HEK293T (cell line): ENCODE results near the gene RBFOX2.

ENCODE experiments used
- CTCF ChIA-PET: fragments of 350-600 bp; formaldehyde crosslinking; extraction: SDS; loops from one replicate; lab custom pipeline; 2021; ENCODE audit warnings: antibody characterized with exemption, inconsistent platforms; lab: Yijun Ruan, JAX
- POLR2A ChIA-PET: fragments of 350-600 bp; formaldehyde crosslinking; extraction: SDS; loops from one replicate; lab custom pipeline; 2020; ENCODE audit warnings: antibody characterized with exemption, inconsistent platforms; lab: Yijun Ruan, JAX
- DNase-seq: peaks from one replicate; pipeline ENCODE4 v3.0.0; 2012; ENCODE audit warnings: mixed read lengths; ENCODE audit errors: extremely low spot score
- ARNT ChIP-seq: fragments of 450-650 bp; IDR thresholded peaks from 2 replicates; pipeline ENCODE4 v1.6.1; 2017; ENCODE audit warnings: mild to moderate bottlenecking
- BHLHE40 ChIP-seq: fragments of 450-650 bp; IDR thresholded peaks from 2 replicates; pipeline ENCODE4 v1.6.1; 2016; ENCODE audit warnings: mild to moderate bottlenecking, moderate library complexity, borderline replicate concordance
- CTBP1 ChIP-seq: fragments of 450-650 bp; IDR thresholded peaks from 2 replicates; pipeline ENCODE4 v1.6.1; 2016; ENCODE audit warnings: borderline replicate concordance
- ELF4 ChIP-seq: fragments of 450-650 bp; IDR thresholded peaks from 2 replicates; pipeline ENCODE4 v1.6.1; 2017; ENCODE audit warnings: antibody characterized with exemption
- FOXA1 ChIP-seq: fragments of 450-650 bp; IDR thresholded peaks from 2 replicates; pipeline ENCODE4 v1.6.1; 2016; ENCODE audit warnings: mild to moderate bottlenecking
- FOXK2 ChIP-seq: fragments of 450-650 bp; IDR thresholded peaks from 2 replicates; pipeline ENCODE4 v1.6.1; 2016; ENCODE audit warnings: mild to moderate bottlenecking
- FOXM1 ChIP-seq: fragments of 450-650 bp; IDR thresholded peaks from 2 replicates; pipeline ENCODE4 v1.6.1; 2017; ENCODE audit warnings: mild to moderate bottlenecking, borderline replicate concordance
- HDGF ChIP-seq: fragments of 450-650 bp; IDR thresholded peaks from 2 replicates; pipeline ENCODE4 v1.6.1; 2017; ENCODE audit warnings: antibody characterized with exemption, borderline replicate concordance
- L3MBTL2 ChIP-seq: fragments of 450-650 bp; conservative IDR thresholded peaks from 2 replicates; pipeline ENCODE4 v1.6.1; 2016; ENCODE audit warnings: mild to moderate bottlenecking
- LEF1 ChIP-seq: fragments of 450-650 bp; IDR thresholded peaks from 2 replicates; pipeline ENCODE4 v1.6.1; 2017; ENCODE audit warnings: mild to moderate bottlenecking, borderline replicate concordance
- NFRKB ChIP-seq: fragments of 450-650 bp; IDR thresholded peaks from 2 replicates; pipeline ENCODE4 v1.6.1; 2016; ENCODE audit warnings: mild to moderate bottlenecking, moderate library complexity
- SP1 ChIP-seq: fragments of 450-650 bp; IDR thresholded peaks from 2 replicates; pipeline ENCODE4 v1.6.1; 2017
- SUZ12 ChIP-seq: fragments of 450-650 bp; IDR thresholded peaks from 2 replicates; pipeline ENCODE4 v1.6.1; 2016; ENCODE audit warnings: mild to moderate bottlenecking
- TARDBP ChIP-seq: fragments of 450-650 bp; IDR thresholded peaks from 2 replicates; pipeline ENCODE4 v1.6.1; 2016
- ZNF384 ChIP-seq: fragments of 450-650 bp; IDR thresholded peaks from 2 replicates; pipeline ENCODE4 v1.6.1; 2016
- TF ChIP-seq, protein P1 (sequence below): fragments of 450-650 bp; IDR thresholded peaks from 2 replicates; pipeline ENCODE4 v1.6.1; 2016

The RBFOX2 gene

GRCh38 chr22:35930933-35931332 is 97.7 kb downstream of the RBFOX2 start:
- POLR2A ChIA-PET = interaction anchor here (0.7 to 2.4 kb wide), 2 partner anchors 134 to 151 kb away, joined by 3 to 10 read pairs; no protein-coding TSS in a partner anchor
- peak; percentile 55 for DNase-seq
- TF ChIP-seq FOXK2 (no peak), ZNF384 (peak; percentile 25; the same call in 1 of the 2 replicates)
- CTCF ChIA-PET = interaction anchor here (0.7 to 3.2 kb wide), 2 partner anchors 85 to 134 kb away, joined by 5 to 36 read pairs; no protein-coding TSS in a partner anchor

DNA sequence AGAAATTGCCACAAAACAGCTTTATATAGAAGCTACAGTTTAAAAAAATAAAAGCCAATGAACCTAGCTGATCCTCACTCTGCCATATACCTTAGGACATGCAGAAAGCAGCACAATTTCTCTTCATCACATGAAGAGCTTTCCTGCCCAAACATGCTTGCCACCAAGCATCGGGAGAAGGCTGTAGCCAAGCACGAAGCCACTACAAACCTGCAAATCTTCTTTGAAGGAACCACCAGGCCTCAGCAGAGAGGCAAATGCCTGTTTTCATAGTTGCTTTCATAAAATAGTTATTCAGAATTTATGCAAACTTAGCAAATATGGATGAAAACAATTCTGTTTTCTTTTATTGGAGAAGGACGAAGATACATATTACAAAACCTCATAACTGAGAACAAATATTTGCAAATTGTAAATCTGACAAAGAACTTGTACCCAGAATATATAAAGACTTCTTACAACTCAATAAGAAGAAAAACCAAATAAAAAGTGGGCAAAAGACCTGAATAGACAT is 100.3 kb downstream of the RBFOX2 start:
- TF ChIP-seq FOXA1 = no peak
- no peak for TF ChIP-seq FOXM1
- no peak for TF ChIP-seq BHLHE40
- TF ChIP-seq CTBP1 = no peak
- TF ChIP-seq ZNF384 = no peak
- no peak for DNase-seq
- CTCF ChIA-PET = interaction anchor here (0.6 to 1.2 kb wide), 3 partner anchors 44 to 280 kb away, joined by 3 to 6 read pairs (median 3); no protein-coding TSS in a partner anchor

DNA sequence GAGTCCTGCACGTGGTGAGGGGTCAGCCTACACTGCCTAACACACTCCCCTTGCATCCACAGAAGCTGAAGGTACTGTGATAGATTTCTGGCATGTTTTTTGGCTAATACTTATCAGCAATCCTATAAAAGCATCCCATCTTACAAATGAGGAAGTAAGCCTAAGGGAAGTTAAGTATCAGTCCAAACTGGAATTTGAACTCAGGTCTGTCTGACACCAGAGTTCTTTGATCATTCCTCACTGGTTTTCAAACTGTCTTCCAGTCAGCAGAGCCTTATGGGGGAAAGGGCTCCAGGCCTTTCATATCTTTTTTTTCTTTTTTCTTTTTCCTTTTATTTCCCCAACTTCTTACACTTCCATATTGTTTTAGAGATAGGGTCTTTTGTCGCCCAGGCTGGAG is 105.6 kb downstream of the RBFOX2 start:
- TF ChIP-seq HDGF (no peak), FOXK2 (no peak), BHLHE40 (no peak), ARNT (no peak), FOXM1 (no peak), L3MBTL2 (no peak), FOXA1 (no peak), ZNF384 (no peak), ELF4 (no peak), NFRKB (no peak), TARDBP (no peak), LEF1 (no peak), SP1 (no peak), SUZ12 (no peak)
- TF ChIP-seq, protein P1, sequence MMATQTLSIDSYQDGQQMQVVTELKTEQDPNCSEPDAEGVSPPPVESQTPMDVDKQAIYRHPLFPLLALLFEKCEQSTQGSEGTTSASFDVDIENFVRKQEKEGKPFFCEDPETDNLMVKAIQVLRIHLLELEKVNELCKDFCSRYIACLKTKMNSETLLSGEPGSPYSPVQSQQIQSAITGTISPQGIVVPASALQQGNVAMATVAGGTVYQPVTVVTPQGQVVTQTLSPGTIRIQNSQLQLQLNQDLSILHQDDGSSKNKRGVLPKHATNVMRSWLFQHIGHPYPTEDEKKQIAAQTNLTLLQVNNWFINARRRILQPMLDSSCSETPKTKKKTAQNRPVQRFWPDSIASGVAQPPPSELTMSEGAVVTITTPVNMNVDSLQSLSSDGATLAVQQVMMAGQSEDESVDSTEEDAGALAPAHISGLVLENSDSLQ = no peak
- CTCF ChIA-PET = no interaction called here
- no peak for DNase-seq
- POLR2A ChIA-PET = no interaction called here

More for the DNA sequence above, 100.3 kb downstream of the RBFOX2 start:
- POLR2A ChIA-PET = interaction anchor here (2.3 kb wide), 1 partner anchor 137 kb away, joined by 6 read pairs; no protein-coding TSS in a partner anchor

GRCh38 chr22:35921777-35922176 is 106.8 kb downstream of the RBFOX2 start:
- peak; percentile 71 for DNase-seq
- TF ChIP-seq ELF4 = no peak
- no peak for TF ChIP-seq CTBP1
- TF ChIP-seq HDGF = no peak
- POLR2A ChIA-PET = no interaction called here
- CTCF ChIA-PET = no interaction called here

DNA sequence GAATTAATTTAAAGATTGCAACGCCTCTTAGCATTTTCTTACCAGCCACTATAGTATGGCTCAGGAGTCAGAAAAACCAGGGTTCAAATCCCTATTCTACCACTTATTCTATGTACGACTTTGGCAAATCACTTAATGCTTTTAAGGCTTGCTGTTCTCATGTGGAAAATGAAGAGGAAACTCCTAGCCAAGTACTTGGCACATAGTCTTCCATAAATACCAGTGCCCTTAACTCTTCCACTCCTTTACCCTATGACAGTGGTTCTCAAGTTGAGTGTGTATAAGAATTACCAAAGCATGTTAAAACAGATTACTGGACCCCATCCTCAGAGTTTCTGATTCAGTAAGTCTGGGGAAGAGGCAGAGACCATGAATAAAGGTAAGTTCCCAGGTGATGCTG is 107.6 kb downstream of the RBFOX2 start:
- CTCF ChIA-PET = interaction anchor here (0.6 kb wide), 1 partner anchor 82 kb away, joined by 3 read pairs; no protein-coding TSS in a partner anchor
- no peak for DNase-seq
- TF ChIP-seq ELF4 = no peak
- TF ChIP-seq CTBP1 = no peak
- TF ChIP-seq SUZ12 = no peak
- no peak for TF ChIP-seq ZNF384
- TF ChIP-seq ARNT = no peak
- no peak for TF ChIP-seq FOXA1
- no peak for TF ChIP-seq BHLHE40
- no peak for TF ChIP-seq FOXM1
- TF ChIP-seq TARDBP = no peak
- no peak for TF ChIP-seq SP1
- no peak for TF ChIP-seq HDGF
- TF ChIP-seq LEF1 = no peak
- TF ChIP-seq NFRKB = no peak
- POLR2A ChIA-PET = no interaction called here

DNA sequence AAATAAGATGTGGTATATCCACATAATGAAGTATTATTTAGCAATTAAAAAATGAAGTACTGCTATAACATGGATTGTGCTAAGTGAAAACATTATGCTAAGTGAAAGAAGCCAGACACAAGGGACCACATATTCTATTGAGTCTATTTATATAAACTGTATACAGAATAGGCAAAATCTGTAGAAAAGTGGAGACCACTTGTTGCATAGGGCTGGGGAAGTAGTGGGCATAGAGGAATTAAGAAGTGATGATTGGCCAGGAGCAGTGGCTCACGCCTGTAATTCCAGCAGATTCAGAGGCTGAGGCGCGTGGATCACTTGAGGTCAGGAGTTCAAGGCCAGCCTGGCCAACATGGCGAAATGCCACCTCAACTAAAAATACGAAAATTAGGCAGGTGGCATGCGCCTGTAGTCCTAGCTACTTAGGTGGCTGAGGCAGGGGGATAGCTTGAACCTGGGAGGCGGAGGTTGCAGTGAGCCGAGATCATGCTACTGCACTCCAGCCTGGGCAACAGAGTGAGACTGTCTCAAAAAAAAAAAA is 109.6 kb downstream of the RBFOX2 start:
- TF ChIP-seq CTBP1 = no peak
- no peak for TF ChIP-seq ZNF384
- TF ChIP-seq FOXM1 = no peak
- TF ChIP-seq BHLHE40 = no peak
- no peak for TF ChIP-seq ARNT
- TF ChIP-seq TARDBP = no peak
- no peak for TF ChIP-seq NFRKB
- no peak for TF ChIP-seq FOXK2
- no peak for TF ChIP-seq L3MBTL2
- no peak for TF ChIP-seq HDGF
- TF ChIP-seq ELF4 = no peak
- no peak for TF ChIP-seq FOXA1
- no peak for TF ChIP-seq SP1
- TF ChIP-seq, protein P1 = no peak
- no peak for TF ChIP-seq SUZ12
- TF ChIP-seq LEF1 = no peak
- ChIA-PET POLR2A (interaction anchor here (1.4 kb wide), 1 partner anchor 147 kb away, joined by 4 read pairs; no protein-coding TSS in a partner anchor), CTCF (interaction anchor here (1.3 kb wide), 1 partner anchor 207 kb away, joined by 3 read pairs; no protein-coding TSS in a partner anchor)
- DNase-seq = no peak

- DNase-seq = no peak
- ChIA-PET CTCF (interaction anchor here (0.5 to 1.3 kb wide), 3 partner anchors 176 to 291 kb away, joined by 3 to 5 read pairs (median 4); no protein-coding TSS in a partner anchor), POLR2A (interaction anchor here (1.4 kb wide), 1 partner anchor 147 kb away, joined by 4 read pairs; no protein-coding TSS in a partner anchor)
- TF ChIP-seq LEF1 = no peak
- TF ChIP-seq SP1 = no peak
- TF ChIP-seq, protein P1 = no peak
- no peak for TF ChIP-seq ZNF384
- TF ChIP-seq CTBP1 = no peak
- no peak for TF ChIP-seq TARDBP
- TF ChIP-seq HDGF = no peak
- TF ChIP-seq FOXK2 = no peak
- TF ChIP-seq BHLHE40 = no peak
- TF ChIP-seq NFRKB = no peak
- TF ChIP-seq FOXM1 = no peak
- TF ChIP-seq FOXA1 = no peak
Observed at GRCh38 chr22:35918456-35918855, 110.2 kb downstream of the RBFOX2 start.
